IMR-90 (cell line): ENCODE results near the gene ASB13. TPM values are rescaled to one million over a fixed set of nuclear protein-coding genes. Genes with fewer than 3 reads are reported as not detected.

Experiments
- ATAC-seq: fragments of 200-7000 bp; cut with Tn5 transposase; 2 replicates; pipeline ENCODE4 v1.9.1; 2020; ENCODE audit warnings: low read depth, mild to moderate bottlenecking, moderate library complexity
- BruUV-seq: library from RNA; stranded (reverse); fragments of 400-500 nt; replicated peaks from 2 replicates; lab custom pipeline; 2021; lab: Mats Ljungman, UMichigan
- CTCF ChIA-PET: fragments of 300-600 bp; formaldehyde crosslinking; extraction: SDS; loops from one replicate; lab custom pipeline; 2021; ENCODE audit warnings: antibody characterized with exemption; lab: Yijun Ruan, JAX
- POLR2A ChIA-PET: fragments of 300-600 bp; sonication (Branson Sonifier 250); formaldehyde crosslinking; loops from one replicate; lab custom pipeline; 2022; ENCODE audit warnings: antibody characterized with exemption; ENCODE audit not compliant: unreplicated experiment; lab: Charles Lee
- DNase-seq: peaks from one replicate; pipeline ENCODE4 v3.0.0; 2013
- H2AFZ ChIP-seq: replicated peaks from 2 replicates; pipeline ENCODE3; 2013; ENCODE audit warnings: low read length, mild to moderate bottlenecking; ENCODE audit not compliant: poor library complexity
- H2AK5ac ChIP-seq: 2 replicates; pipeline ENCODE4 v1.6.1; 2013; ENCODE audit warnings: low read depth, low read length, inconsistent platforms
- H2AK9ac ChIP-seq: replicated peaks from 2 replicates; pipeline ENCODE3; 2013; ENCODE audit warnings: mild to moderate bottlenecking, low read depth, low read length, moderate library complexity; ENCODE audit not compliant: poor library complexity
- H2BK120ac ChIP-seq: 2 replicates; pipeline ENCODE4 v1.6.1; 2013; ENCODE audit warnings: low read depth, low read length, inconsistent platforms
- H2BK15ac ChIP-seq: 3 replicates; pipeline ENCODE4 v1.6.1; 2013; ENCODE audit warnings: low read depth, low read length, inconsistent platforms
- H2BK20ac ChIP-seq: 2 replicates; pipeline ENCODE4 v1.6.1; 2013; ENCODE audit warnings: low read depth, mild to moderate bottlenecking, inconsistent platforms, low read length, moderate library complexity
- H2BK5ac ChIP-seq: 2 replicates; pipeline ENCODE4 v1.6.1; 2013; ENCODE audit warnings: mild to moderate bottlenecking, low read depth, low read length, inconsistent platforms; ENCODE audit not compliant: poor library complexity, severe bottlenecking
- H3K14ac ChIP-seq: replicated peaks from 2 replicates; pipeline ENCODE4 v1.6.1; 2013; ENCODE audit warnings: low read depth, low read length, inconsistent platforms
- H3K18ac ChIP-seq: 2 replicates; pipeline ENCODE4 v1.6.1; 2013; ENCODE audit warnings: low read depth, low read length, control low read depth
- H3K23ac ChIP-seq: 2 replicates; pipeline ENCODE4 v1.6.1; 2013; ENCODE audit warnings: low read depth, low read length, inconsistent platforms
- H3K27ac ChIP-seq: 2 replicates; pipeline ENCODE4 v1.5.1; 2013; ENCODE audit warnings: mild to moderate bottlenecking, control low read depth, low read length; ENCODE audit not compliant: insufficient read depth
- H3K27me3 ChIP-seq: 2 replicates; pipeline ENCODE4 v1.6.1; 2013; ENCODE audit warnings: low read length; ENCODE audit not compliant: control insufficient read depth, insufficient read depth
- H3K36me3 ChIP-seq: 2 replicates; pipeline ENCODE4 v1.6.1; 2013; ENCODE audit warnings: low read length, mixed read lengths; ENCODE audit not compliant: control insufficient read depth, insufficient read depth
- H3K4ac ChIP-seq: 2 replicates; pipeline ENCODE4 v1.6.1; 2013; ENCODE audit warnings: low read depth, low read length, inconsistent platforms
- H3K4me1 ChIP-seq: 2 replicates; pipeline ENCODE4 v1.6.1; 2013; ENCODE audit warnings: low read length, mixed read lengths; ENCODE audit not compliant: control insufficient read depth, insufficient read depth
- H3K4me2 ChIP-seq: 2 replicates; pipeline ENCODE4 v1.6.1; 2013; ENCODE audit warnings: low read depth, mild to moderate bottlenecking, control low read depth, low read length, moderate library complexity
- H3K4me3 ChIP-seq: 2 replicates; pipeline ENCODE4 v1.5.1; 2013; ENCODE audit warnings: low read depth, mild to moderate bottlenecking, control low read depth, low read length, moderate library complexity; ENCODE audit not compliant: insufficient read depth
- H3K56ac ChIP-seq: 2 replicates; pipeline ENCODE4 v1.6.1; 2013; ENCODE audit warnings: low read length, inconsistent platforms; ENCODE audit not compliant: insufficient read depth; ENCODE audit errors: extremely low read depth
- H3K79me1 ChIP-seq, 2 experiments: 2 replicates each; pipeline ENCODE4 v1.6.1; 2013; ENCODE audit warnings: low read length in 2 of 2, inconsistent platforms in 1 of 2, low read depth in 1 of 2
- H3K9ac ChIP-seq: 2 replicates; pipeline ENCODE4 v1.6.1; 2013; ENCODE audit warnings: low read depth, low read length, control low read depth
- H3K9me1 ChIP-seq: 2 replicates; pipeline ENCODE4 v1.6.1; 2013; ENCODE audit warnings: low read length, inconsistent platforms; ENCODE audit not compliant: insufficient read depth
- H3K9me3 ChIP-seq: 2 replicates; pipeline ENCODE4 v1.6.1; 2013; ENCODE audit warnings: low read length; ENCODE audit not compliant: control insufficient read depth, insufficient read depth
- H4K20me1 ChIP-seq: 2 replicates; pipeline ENCODE4 v1.6.1; 2013; ENCODE audit warnings: low read length, inconsistent platforms; ENCODE audit not compliant: insufficient read depth
- H4K5ac ChIP-seq: 2 replicates; pipeline ENCODE4 v1.6.1; 2013; ENCODE audit warnings: mild to moderate bottlenecking, low read depth, low read length, control low read depth
- H4K8ac ChIP-seq, 2 experiments: 2 replicates each; pipeline ENCODE4 v1.6.1; 2013; ENCODE audit warnings: low read depth in 2 of 2, low read length in 2 of 2, control low read depth in 1 of 2, inconsistent platforms in 1 of 2
- H4K91ac ChIP-seq: 2 replicates; pipeline ENCODE4 v1.6.1; 2013; ENCODE audit warnings: low read depth, low read length, inconsistent platforms; ENCODE audit not compliant: insufficient read depth
- CHD1 ChIP-seq: IDR thresholded peaks from 2 replicates; pipeline ENCODE4 v1.6.1; 2012; ENCODE audit warnings: low read depth, low read length, improper control_type of control experiment
- ELK1 ChIP-seq: fragments of 150-350 bp; IDR thresholded peaks from 2 replicates; pipeline ENCODE4 v1.6.1; 2016; ENCODE audit warnings: low read depth, mild to moderate bottlenecking, low read length, moderate library complexity, borderline replicate concordance
- FOS ChIP-seq: fragments of 150-350 bp; IDR thresholded peaks from 2 replicates; pipeline ENCODE4 v1.6.1; 2016; ENCODE audit warnings: low read depth, low read length
- MAFK ChIP-seq: IDR thresholded peaks from 2 replicates; pipeline ENCODE4 v1.6.1; 2012; ENCODE audit warnings: low read depth, low read length, improper control_type of control experiment
- RAD21 ChIP-seq: IDR thresholded peaks from 2 replicates; pipeline ENCODE4 v1.6.1; 2012; ENCODE audit warnings: low read length, improper control_type of control experiment
- RFX5 ChIP-seq: IDR thresholded peaks from 2 replicates; pipeline ENCODE4 v1.8.0; 2012; ENCODE audit warnings: low read depth, mild to moderate bottlenecking, low read length, moderate library complexity
- SMC3 ChIP-seq: fragments of 150-350 bp; IDR thresholded peaks from 2 replicates; pipeline ENCODE4 v1.6.1; 2016; ENCODE audit warnings: low read depth, mild to moderate bottlenecking, antibody characterized with exemption, low read length, moderate library complexity
- WGBS, 2 experiments: methylation state at CpG; one replicate each; pipeline versions ENCODE4 v1.1.5 to v1.1.7; 2013; ENCODE audit warnings: missing lambda C conversion rate in 2 of 2; ENCODE audit not compliant: insufficient read length in 1 of 2; ENCODE audit errors: extremely low coverage in 2 of 2; 5-methylcytosine and 5-hydroxymethylcytosine counted together
- dilution Hi-C: fragments of 300-500 bp; cut with HindIII; formaldehyde crosslinking; loops from one replicate; pipeline ENCODE4 v1.14.3; 2018; ENCODE audit warnings: low sequenced_read_pairs; ENCODE audit not compliant: unreplicated experiment
- in situ Hi-C: fragments of 300-500 bp; cut with MboI; formaldehyde crosslinking; loops from 3 replicates; pipeline ENCODE4 v1.14.3; 2019; ENCODE audit warnings: low sequenced_read_pairs, inconsistent platforms, mixed read lengths
- intact Hi-C: fragments of 100-400 bp; cut with micrococcal nuclease; formaldehyde crosslinking; loops from 2 replicates; pipeline ENCODE4 v1.10.0; 2022
- polyA plus RNA-seq, 3 experiments: library from polyadenylated mRNA; depleted of rRNA; stranded (reverse); fragments of >200 nt; gene quantifications; 2 replicates each; pipeline ENCODE4 v1.2.3, GENCODE V29; 2012; ENCODE audit warnings: low replicate concordance in 1 of 3
- total RNA-seq: library from RNA; depleted of rRNA; stranded (reverse); fragments of >200 nt; gene quantifications from 2 replicates; pipeline ENCODE4 v1.2.3, GENCODE V29; 2012

ASB13 gene
- total and polyA plus RNA-seq, 2 of the 4 experiments (the other 2 are of a cell fraction), result 4.6 to 6.3 TPM

- no TSS peak for BruUV-seq
- Histone ChIP-seq H3K23ac (no peak overlapping the region), H3K9ac (no peak overlapping the region), H3K79me1 (no peaks in the 10 kb centered on the region), H4K91ac (no peak overlapping the region), H2BK20ac (peak overlapping the region; percentile 4; the same call in 1 of the 2 replicates), H2AK5ac (peak overlapping the region; percentile 45; the same call in 1 of the 2 replicates), H2BK5ac (no peak overlapping the region), H3K27me3 (no peaks in the 10 kb centered on the region), H2AK9ac (peak overlapping the region; percentile 37), H3K4ac (no peak overlapping the region), H4K20me1 (no peaks in the 10 kb centered on the region), H3K14ac (no peak overlapping the region), H3K9me3 (no peaks in the 10 kb centered on the region), H3K56ac (no peak overlapping the region), H3K4me3 (no peak overlapping the region), H2BK120ac (no peak overlapping the region), H3K4me1 (peaks cover 2% of the 10 kb centered on the region), H3K27ac (no peak overlapping the region), H3K9me1 (0 out of 2 replicates have a peak, but pooled peaks cover 3% of the 10 kb centered on the region), H2AFZ (peak overlapping the region; percentile 24), H2BK15ac (no peak overlapping the region; the same call in 2 of the 3 replicates), H3K18ac (no peak overlapping the region), H3K4me2 (no peak overlapping the region), H4K8ac (no peak overlapping the region), H4K5ac (no peak overlapping the region), H3K36me3 (no peaks in the 10 kb centered on the region)
- TF ChIP-seq FOS, result no peak
- TF ChIP-seq RFX5, result no peak
- TF ChIP-seq MAFK, result no peak
- TF ChIP-seq RAD21, result no peak
- no peak for TF ChIP-seq CHD1
- TF ChIP-seq ELK1, result no peak
- no peak for TF ChIP-seq SMC3
- no CpG with 5 or more reads among the region's 16 CpGs for WGBS, 2 experiments
- ATAC-seq (no peak), DNase-seq (no peak)
- in situ Hi-C loops (loop anchor here (5.0 to 25.0 kb wide), 2 partner anchors 179 to 784 kb away; partner anchors contain the start of gene AKR1E2), dilution Hi-C loops (no loop called here), intact Hi-C loops (loop anchor here (5.0 to 10.0 kb wide), 4 partner anchors 74 to 804 kb away; no protein-coding TSS in a partner anchor)
- ChIA-PET POLR2A (no interaction called here), CTCF (no interaction called here)
Observed at GRCh38 chr10:5620966-5621365, 45.4 kb downstream of the ASB13 start.
